ENCODE measurements around the gene GFPT2.

Gene GFPT2

DNA sequence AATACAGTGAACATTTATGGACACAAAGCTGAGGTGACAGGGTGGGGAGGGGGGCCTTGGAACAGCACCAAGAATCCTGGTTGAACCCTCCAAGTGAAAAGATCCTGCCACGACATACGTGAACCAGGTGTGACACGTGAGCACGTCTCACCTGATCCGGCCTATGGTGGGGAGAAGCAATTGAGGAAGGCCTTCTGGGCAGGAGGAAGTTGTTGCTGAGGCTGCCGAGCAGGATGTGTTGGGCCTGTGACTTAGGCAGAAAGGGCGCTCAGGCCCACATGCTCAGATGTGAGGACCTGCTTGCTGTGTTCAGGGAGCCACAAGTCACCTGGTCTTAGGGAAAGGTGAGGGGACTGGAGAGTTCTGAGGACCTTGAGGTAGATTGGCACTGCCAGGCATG is 58.7 kb downstream of the GFPT2 start:
- TF ChIP-seq, protein P1, sequence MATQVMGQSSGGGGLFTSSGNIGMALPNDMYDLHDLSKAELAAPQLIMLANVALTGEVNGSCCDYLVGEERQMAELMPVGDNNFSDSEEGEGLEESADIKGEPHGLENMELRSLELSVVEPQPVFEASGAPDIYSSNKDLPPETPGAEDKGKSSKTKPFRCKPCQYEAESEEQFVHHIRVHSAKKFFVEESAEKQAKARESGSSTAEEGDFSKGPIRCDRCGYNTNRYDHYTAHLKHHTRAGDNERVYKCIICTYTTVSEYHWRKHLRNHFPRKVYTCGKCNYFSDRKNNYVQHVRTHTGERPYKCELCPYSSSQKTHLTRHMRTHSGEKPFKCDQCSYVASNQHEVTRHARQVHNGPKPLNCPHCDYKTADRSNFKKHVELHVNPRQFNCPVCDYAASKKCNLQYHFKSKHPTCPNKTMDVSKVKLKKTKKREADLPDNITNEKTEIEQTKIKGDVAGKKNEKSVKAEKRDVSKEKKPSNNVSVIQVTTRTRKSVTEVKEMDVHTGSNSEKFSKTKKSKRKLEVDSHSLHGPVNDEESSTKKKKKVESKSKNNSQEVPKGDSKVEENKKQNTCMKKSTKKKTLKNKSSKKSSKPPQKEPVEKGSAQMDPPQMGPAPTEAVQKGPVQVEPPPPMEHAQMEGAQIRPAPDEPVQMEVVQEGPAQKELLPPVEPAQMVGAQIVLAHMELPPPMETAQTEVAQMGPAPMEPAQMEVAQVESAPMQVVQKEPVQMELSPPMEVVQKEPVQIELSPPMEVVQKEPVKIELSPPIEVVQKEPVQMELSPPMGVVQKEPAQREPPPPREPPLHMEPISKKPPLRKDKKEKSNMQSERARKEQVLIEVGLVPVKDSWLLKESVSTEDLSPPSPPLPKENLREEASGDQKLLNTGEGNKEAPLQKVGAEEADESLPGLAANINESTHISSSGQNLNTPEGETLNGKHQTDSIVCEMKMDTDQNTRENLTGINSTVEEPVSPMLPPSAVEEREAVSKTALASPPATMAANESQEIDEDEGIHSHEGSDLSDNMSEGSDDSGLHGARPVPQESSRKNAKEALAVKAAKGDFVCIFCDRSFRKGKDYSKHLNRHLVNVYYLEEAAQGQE (IDR thresholded peaks at IDR 0.05; ENCODE audit: low read depth), result no peak
- TF ChIP-seq TCF12 (IDR thresholded peaks at IDR 0.05; ENCODE audit: low read depth) (no peak), EP300 (IDR thresholded peaks at IDR 0.05; ENCODE audit: borderline replicate concordance) (no peak), EGR1 (IDR thresholded peaks at IDR 0.05) (no peak), NFIC (IDR thresholded peaks at IDR 0.05) (no peak), RAD21 (IDR thresholded peaks at IDR 0.05; ENCODE audit: low read depth) (no peak), YY1 (IDR thresholded peaks at IDR 0.05; ENCODE audit: low read depth) (no peak), CREB1 (IDR thresholded peaks at IDR 0.05; ENCODE audit: low read depth) (no peak), TAF1 (IDR thresholded peaks at IDR 0.05; ENCODE audit: low read depth) (no peak), TEAD4 (IDR thresholded peaks at IDR 0.05) (no peak), FOXM1 (IDR thresholded peaks at IDR 0.05; ENCODE audit: borderline replicate concordance, low read depth) (no peak), ZBTB7A (IDR thresholded peaks at IDR 0.05; ENCODE audit: low read depth) (no peak), CEBPB (IDR thresholded peaks at IDR 0.05) (no peak)
- TF ChIP-seq, protein P2, sequence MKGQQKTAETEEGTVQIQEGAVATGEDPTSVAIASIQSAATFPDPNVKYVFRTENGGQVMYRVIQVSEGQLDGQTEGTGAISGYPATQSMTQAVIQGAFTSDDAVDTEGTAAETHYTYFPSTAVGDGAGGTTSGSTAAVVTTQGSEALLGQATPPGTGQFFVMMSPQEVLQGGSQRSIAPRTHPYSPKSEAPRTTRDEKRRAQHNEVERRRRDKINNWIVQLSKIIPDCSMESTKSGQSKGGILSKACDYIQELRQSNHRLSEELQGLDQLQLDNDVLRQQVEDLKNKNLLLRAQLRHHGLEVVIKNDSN (IDR thresholded peaks at IDR 0.05), result no peak
- TF ChIP-seq, protein P3, sequence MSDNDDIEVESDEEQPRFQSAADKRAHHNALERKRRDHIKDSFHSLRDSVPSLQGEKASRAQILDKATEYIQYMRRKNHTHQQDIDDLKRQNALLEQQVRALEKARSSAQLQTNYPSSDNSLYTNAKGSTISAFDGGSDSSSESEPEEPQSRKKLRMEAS (IDR thresholded peaks at IDR 0.05), result no peak

DNA sequence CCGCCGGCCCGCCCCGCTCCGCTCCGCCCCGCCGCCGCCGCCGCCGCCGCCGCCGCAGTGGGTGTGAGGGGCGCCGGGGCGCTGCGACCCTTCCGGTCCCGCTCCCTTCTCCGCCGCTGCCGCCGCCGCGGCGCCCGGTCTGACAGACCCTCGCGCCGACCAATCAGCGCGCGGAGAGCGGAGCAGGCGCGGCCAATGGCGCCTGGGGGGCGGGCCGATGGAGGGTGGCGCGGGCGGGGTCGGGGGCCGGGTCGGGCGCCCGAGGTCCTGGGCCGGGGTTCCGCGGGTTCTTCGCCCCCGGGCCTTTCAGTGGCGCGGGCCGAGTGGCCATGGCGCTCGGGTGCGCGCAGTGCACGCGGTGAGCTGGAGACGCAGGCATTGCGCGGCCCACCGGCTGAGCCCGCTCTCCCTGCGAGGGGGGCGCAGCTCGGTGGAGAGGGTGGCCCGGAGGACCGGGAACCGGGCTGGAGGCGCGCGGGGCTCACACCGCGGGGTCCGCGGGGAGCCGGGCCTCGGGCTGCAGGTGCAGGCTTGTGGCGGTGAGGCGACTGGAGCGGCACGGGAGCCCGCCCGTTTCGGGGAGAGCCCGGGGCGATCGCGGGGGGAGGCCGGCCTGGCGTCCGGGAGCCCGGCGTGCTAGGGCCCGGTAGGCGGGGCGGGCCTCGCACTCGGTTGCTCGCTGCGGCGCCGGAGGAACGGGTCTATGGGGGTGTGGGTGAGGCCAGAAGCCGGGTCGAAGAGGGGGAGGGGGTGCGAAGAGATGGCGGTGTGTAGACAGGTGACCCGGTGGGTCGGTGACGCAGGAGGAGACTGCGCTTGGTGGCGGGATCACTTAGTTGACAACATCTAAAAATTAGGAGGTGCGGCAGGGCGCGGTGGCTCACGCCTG is 60.9 kb downstream of the GFPT2 start, which contains the start of gene MAPK9:
Gene MAPK9 (minus strand): TSS at position 141 of the 889 bp plus-strand sequence. CDS start 11,522 bp downstream, outside the sequence.
- TF ChIP-seq YY1 (IDR thresholded peaks at IDR 0.05; ENCODE audit: low read depth), result no peak
- no peak for TF ChIP-seq FOXM1 (IDR thresholded peaks at IDR 0.05; ENCODE audit: borderline replicate concordance, low read depth)
- TF ChIP-seq EGR1 (IDR thresholded peaks at IDR 0.05), result peak; percentile 29; the same call in 1 of the 2 replicates
- peak; percentile 13; the same call in 1 of the 2 replicates for TF ChIP-seq TAF1 (IDR thresholded peaks at IDR 0.05; ENCODE audit: low read depth)
- TF ChIP-seq RAD21 (IDR thresholded peaks at IDR 0.05; ENCODE audit: low read depth), result no peak
- no peak; the same call in 1 of the 2 replicates for TF ChIP-seq EP300 (IDR thresholded peaks at IDR 0.05; ENCODE audit: borderline replicate concordance)
- TF ChIP-seq, protein P3 (IDR thresholded peaks at IDR 0.05), result peak; percentile 33; the same call in 1 of the 2 replicates
- TF ChIP-seq ZBTB7A (IDR thresholded peaks at IDR 0.05; ENCODE audit: low read depth), result peak; percentile 90

DNA sequence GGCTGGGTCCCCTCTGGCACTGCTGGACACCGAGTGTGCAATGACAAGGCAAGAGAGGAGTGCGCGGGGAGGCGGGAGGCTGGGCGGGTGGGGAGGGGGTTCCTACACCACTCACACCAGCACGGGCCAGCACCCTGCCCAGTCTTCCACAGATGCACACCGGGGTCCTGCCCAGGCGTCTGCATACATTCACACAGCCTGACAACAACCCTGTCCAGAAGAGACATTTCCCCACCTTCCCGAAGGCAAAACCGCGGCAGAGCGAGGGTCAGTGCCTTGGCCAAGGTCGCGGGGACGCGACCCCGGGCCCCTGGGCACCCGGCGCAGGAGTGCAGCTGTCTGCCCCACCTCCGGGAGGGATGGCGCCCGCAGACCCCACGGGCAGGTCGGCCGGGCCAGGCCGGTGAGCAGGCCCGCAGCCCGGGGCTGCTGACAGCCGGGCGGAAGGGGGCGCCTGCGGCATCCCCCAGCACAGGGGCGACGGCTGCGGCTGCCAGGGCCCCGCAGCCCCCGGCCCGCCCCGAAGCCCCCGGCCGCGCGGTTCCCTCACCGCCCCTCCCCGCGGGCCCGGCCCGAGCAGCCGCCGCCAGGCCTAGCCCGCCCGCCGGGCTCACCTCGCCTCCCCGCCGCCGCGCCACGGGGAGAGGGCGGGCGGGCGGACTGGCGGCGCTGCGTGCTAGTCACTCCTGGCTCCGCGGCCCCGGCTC is 61.7 kb downstream of the GFPT2 start:
- TF ChIP-seq YY1 (IDR thresholded peaks at IDR 0.05; ENCODE audit: low read depth) (no peak), RAD21 (IDR thresholded peaks at IDR 0.05; ENCODE audit: low read depth) (no peak), FOXM1 (IDR thresholded peaks at IDR 0.05; ENCODE audit: borderline replicate concordance, low read depth) (no peak), CEBPB (IDR thresholded peaks at IDR 0.05) (no peak), EGR1 (IDR thresholded peaks at IDR 0.05) (no peak), ZBTB7A (IDR thresholded peaks at IDR 0.05; ENCODE audit: low read depth) (peak; percentile 47; the same call in 1 of the 2 replicates)
- TF ChIP-seq, protein P3 (IDR thresholded peaks at IDR 0.05), result no peak

DNA sequence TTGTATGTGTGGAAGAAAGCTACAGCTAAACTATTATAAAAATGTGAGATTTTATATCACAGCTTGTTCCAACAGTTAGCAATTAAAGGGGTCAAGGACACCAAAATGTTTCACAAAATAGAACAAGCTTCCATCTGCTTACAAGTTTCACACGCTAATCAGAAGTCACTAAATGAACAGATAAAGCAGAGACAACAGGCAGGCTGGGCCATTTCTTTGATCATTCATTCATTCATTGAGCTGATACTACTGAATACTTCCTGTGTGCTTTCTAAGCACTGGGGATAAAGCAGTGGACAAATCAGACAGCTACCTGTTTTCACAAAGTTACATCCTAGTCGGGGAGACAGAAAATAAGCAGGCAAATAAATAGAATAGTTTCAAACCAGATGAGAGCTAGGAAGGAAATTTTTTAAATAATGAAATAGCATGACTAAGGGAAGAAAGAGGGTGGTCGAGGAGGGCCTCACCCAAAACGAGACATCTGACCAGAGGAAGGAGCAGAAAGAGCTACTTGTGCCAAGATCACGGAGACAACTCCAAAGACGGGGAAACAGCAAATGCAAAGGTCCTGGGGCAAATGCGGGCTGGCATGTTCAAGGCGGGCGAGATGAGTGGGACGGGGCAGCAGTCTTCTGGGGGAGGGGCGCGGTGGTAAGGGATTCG is 62.4 kb downstream of the GFPT2 start:
- TF ChIP-seq TAF1 (IDR thresholded peaks at IDR 0.05; ENCODE audit: low read depth), result no peak
- 0 out of 2 replicates have a peak, but pooled peaks have one; percentile 8 for TF ChIP-seq ZBTB7A (IDR thresholded peaks at IDR 0.05; ENCODE audit: low read depth)

DNA sequence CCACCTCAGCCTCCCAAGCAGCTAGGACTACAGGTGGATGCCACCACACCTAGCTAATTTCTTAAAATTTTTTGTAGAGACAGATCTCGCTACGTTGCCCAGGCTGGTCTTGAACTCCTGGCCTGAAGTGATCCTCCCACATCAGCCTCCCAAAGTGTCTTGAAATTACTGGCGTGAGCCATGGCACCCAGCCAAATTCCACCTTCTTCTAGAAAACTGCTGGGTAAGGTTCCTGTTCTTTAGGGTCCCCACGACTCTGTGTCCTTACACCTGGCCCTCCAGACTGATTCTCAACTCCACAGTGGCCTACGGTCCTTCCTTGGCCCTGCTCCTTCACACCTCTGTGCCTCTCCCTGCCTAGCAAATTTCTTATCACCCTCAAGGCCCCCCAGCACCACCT is 63.2 kb downstream of the GFPT2 start:
- TF ChIP-seq FOXM1 (IDR thresholded peaks at IDR 0.05; ENCODE audit: borderline replicate concordance, low read depth) (no peak), ZBTB7A (IDR thresholded peaks at IDR 0.05; ENCODE audit: low read depth) (no peak), RAD21 (IDR thresholded peaks at IDR 0.05; ENCODE audit: low read depth) (no peak), CEBPB (IDR thresholded peaks at IDR 0.05) (no peak), EGR1 (IDR thresholded peaks at IDR 0.05) (no peak), CREB1 (IDR thresholded peaks at IDR 0.05; ENCODE audit: low read depth) (no peak), YY1 (IDR thresholded peaks at IDR 0.05; ENCODE audit: low read depth) (no peak), TAF1 (IDR thresholded peaks at IDR 0.05; ENCODE audit: low read depth) (no peak), EP300 (IDR thresholded peaks at IDR 0.05; ENCODE audit: borderline replicate concordance) (no peak), TEAD4 (IDR thresholded peaks at IDR 0.05) (no peak), TCF12 (IDR thresholded peaks at IDR 0.05; ENCODE audit: low read depth) (no peak)
- TF ChIP-seq, protein P3 (IDR thresholded peaks at IDR 0.05), result no peak
- TF ChIP-seq, protein P1 (IDR thresholded peaks at IDR 0.05; ENCODE audit: low read depth), result no peak
- TF ChIP-seq, protein P2 (IDR thresholded peaks at IDR 0.05), result no peak
